ENCODE data around the gene LRCH2.
"Not testable (repeated sequence)": the region's sequence is repeated elsewhere in the genome, so short reads cannot be mapped to it uniquely, and the experiment has no call there.

LRCH2 gene, protein sequence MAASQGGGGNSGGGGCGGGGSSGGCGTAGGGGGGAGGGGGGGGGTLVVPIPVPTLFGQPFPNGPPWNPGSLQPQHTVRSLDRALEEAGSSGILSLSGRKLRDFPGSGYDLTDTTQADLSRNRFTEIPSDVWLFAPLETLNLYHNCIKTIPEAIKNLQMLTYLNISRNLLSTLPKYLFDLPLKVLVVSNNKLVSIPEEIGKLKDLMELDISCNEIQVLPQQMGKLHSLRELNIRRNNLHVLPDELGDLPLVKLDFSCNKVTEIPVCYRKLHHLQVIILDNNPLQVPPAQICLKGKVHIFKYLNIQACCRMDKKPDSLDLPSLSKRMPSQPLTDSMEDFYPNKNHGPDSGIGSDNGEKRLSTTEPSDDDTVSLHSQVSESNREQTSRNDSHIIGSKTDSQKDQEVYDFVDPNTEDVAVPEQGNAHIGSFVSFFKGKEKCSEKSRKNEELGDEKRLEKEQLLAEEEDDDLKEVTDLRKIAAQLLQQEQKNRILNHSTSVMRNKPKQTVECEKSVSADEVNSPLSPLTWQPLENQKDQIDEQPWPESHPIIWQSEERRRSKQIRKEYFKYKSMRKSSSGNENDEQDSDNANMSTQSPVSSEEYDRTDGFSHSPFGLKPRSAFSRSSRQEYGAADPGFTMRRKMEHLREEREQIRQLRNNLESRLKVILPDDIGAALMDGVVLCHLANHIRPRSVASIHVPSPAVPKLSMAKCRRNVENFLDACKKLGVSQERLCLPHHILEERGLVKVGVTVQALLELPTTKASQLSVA

GRCh38 chrX:115233497-115234455 is at the start of gene LRCH2:
Gene LRCH2 (minus strand): TSS chrX:115234096. CDS start chrX:115234041, 55 bp downstream.
- no peak for DNase-seq (ENCODE audit: low read depth in 2 of 2)

DNA sequence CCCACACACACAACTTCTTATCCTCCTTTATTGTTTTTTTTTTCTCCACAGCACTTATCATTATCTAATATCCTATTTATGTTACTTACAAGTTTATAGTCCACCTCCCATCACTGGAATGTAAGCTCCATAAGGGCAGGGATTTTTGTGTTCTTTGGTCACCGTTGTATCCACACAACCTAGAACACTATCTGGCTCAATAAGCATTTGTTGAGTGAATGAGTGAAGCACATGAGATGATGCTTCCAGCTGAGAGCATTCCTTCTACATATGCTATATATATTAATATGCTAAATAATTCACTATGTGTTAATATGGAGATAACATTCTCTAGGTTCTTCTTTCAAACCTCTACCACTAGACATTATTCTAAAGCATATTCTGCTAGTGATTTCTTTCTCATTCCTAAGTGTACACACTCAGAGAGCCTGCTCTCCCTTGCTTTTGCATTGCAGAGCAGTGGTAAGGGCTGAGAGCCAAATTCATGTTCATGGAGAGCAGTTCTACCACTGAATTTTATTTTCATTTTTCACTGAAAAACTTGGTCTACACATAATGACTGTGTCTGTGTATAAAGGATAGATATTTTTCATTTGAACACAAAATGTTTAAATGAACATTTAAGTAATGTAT is 35.3 kb upstream of the LRCH2 start:
- no peak for DNase-seq (ENCODE audit: low read depth in 2 of 2)

DNA sequence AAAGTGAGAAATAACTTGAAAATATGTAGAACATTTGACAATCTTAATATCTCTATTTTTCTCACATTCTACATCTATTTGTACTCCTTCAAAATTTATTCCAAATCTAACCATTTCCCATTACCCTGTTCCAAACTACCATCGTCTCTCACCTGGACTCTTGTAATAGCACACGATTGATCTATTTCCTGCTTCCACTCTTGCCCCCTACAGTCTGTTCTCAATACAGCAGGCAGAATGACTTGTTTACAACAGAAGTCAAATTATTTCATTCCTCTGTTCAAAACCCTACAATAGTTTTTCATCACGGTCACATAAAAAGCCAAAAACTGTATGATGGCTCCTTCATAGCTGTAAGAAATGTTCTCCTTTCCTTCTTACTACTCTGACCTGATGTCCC is 34.5 kb upstream of the LRCH2 start:
- DNase-seq (ENCODE audit: low read depth in 2 of 2) = no peak

GRCh38 chrX:115266300-115266699 is 32.4 kb upstream of the LRCH2 start:
- no peak for DNase-seq (ENCODE audit: low read depth in 2 of 2)

GRCh38 chrX:115264009-115264408 is 30.1 kb upstream of the LRCH2 start:
- no peak for DNase-seq (ENCODE audit: low read depth in 2 of 2)

DNA sequence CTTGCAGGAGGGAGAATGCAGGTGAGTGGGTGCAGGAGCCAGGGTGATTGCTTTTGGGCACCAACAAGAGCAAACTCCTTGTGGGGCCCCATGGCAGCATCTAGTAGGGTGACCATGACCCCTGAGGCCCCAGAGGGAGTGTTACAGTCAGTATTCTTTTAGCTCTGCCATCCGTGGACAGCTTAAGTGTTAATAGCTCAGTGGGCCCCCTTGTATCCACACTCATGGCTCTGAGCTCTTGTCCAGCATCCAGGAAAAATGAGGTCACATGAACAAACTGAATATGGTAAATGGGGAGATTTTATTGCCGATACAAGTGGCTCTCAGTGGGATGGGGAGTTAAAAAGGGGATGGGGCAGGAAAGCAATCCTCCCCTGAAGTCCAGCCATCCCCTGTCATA is 27.3 kb upstream of the LRCH2 start:
- DNase-seq (ENCODE audit: low read depth in 2 of 2) = no peak

GRCh38 chrX:115260330-115260729 is 26.4 kb upstream of the LRCH2 start:
- DNase-seq (ENCODE audit: low read depth in 2 of 2) = no peak

- no peak for DNase-seq (ENCODE audit: low read depth in 2 of 2)
Measured at GRCh38 chrX:115259238-115259875, 25.5 kb upstream of the LRCH2 start.

DNA sequence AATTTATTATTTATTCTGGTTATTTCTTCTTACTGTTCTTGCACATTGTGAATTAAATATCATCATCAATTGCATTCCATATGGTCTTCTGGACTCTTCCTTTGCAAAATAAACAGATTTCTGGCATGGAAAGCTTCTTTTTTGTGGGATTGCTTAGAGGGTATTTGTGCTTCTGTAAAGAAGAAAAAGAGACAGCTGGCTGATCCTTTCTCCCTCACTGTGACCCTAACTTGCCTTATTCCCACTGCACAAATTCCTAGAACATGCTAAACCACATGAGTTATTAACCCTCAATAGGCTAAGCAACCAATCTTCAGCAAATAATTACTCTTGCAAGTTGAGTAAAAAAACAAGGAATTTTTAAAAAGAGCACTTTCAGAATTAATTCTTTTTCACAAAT is 23.8 kb upstream of the LRCH2 start:
- DNase-seq (ENCODE audit: low read depth in 2 of 2) = no peak

DNA sequence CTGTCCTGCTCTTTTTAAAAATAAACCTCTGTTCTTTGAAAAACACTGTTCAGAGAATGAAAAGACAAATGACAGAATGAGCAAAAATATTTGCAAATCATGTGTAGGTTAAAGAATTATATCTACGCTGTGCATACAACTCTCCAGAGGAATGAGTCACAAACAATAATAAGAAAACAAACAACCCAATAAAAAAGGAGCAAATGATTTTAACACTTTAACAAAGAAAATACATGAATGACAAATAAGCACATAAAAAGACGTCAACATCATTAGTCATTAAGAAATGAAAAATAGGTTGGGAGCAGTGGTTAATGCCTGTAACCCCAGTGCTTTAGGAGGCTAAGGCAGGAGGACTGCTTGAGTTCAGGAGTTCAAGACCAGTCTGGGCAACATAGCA is 21.1 kb upstream of the LRCH2 start:
- DNase-seq (ENCODE audit: low read depth in 2 of 2) = no peak

DNA sequence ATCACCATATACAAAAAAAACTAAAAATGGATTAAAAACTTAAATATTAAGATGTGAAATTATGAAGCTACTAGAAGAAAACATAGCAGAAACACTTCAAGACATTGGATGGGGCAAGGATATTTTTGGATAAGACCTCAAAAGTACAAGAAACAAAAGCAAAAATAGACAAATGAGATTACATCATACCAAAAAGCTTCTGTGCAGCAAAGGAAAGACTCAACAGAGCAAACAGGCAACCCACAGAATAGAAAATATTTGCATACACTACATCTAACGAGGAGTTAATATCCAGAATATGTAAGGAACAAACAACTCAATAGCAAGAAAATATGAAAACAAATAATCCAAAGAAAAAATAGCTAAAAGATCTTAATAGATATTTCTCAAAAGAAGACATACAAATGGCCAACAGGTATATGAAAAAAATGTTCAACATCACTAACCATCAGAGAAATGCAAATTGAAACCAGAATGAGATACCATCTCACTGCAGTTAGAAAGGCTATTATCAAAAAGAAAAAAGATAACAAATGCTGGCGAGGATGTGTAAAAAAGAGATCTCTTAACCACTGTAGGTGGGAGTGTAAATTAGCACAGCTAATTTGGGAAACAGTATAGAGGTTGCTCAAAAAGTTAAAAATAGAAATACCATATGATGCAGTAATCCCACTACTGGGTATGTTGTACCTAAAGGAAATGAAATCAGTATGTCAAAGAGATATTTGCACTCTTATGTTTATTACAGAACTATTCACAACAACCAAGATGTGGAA is 17.8 kb upstream of the LRCH2 start:
- no peak for DNase-seq (ENCODE audit: low read depth in 2 of 2)

GRCh38 chrX:115237056-115237455 is 3.2 kb upstream of the LRCH2 start:
- DNase-seq (ENCODE audit: low read depth in 2 of 2) = no peak

GRCh38 chrX:115236560-115236959 is 2.7 kb upstream of the LRCH2 start:
- DNase-seq (ENCODE audit: low read depth in 2 of 2) = no peak

DNA sequence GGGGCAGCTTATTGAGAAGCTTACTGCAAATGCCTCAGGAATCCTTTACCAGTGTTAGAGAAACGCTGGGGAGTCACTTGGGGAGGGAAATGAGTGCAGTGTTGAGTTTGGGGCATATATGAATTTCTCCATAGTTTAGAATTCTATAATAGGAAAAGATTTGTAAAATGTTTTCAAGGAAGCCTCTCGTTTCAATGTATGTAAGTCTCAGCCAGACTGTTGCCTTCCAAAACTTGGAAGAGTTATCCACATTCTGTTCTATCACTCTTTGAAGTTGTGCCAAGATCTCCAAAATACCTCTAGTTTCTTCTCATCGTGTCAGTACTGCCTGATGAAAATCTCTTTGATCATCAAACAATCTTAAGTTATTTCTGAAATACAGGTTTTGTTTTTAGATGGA is 565 bp upstream of the LRCH2 start:
- DNase-seq (ENCODE audit: low read depth in 2 of 2) = no peak

DNA sequence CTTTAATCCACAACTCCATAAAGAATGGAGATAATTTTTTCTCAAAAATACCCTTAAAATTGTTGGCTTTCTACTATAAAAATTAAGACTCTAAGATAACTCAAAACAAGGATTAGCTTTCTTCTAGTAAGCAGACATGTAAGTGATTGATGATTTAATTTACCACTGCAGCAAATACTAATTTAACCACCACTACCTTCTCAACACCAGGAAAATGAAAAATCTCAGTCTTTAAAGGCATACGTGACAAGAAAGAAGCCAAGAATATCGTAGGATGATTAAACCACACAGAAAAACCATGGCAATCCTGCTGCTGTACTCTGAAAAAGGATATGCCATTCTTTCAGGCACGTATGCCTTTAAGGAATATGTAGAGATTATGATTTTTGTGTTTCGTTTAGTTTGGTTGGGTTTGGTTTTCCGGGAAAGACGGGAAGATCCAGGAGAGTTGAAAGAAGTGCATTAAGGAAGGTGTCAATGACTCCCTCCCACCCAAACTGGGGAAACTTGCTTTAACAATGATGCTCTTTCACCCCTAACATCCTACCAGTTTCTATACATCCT is 881 bp downstream of the LRCH2 start:
- DNase-seq (ENCODE audit: low read depth in 2 of 2) = no peak

DNA sequence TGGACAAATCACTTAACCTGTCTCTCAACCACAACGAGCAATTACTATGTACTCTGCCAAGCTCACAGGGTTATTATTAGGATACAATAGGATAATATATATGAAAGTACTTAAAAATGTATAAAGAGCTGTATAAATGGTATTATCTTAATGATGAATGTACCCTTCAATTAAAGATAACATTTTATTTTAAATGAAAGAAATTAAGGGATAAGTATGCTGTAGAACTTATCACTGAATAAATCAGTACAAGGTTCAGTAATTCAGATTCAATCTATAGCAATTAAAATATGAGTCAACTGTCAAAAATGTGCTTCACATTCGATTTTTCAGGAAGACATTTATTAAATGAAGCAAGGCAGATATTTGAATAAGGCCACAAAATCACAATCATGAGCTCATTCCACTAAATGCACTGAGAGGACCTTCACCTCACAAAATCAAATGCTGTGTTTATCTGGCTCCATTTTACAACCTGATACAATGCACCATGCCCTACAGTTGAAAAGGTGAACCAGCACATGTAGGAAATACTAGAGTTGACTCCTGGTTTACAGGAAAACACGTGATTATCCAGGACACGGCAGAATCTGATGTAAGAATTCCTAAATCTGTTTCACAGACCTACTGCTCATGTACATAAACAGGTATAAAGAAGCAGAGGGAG is 4.4 kb downstream of the LRCH2 start:
- no peak for DNase-seq (ENCODE audit: low read depth in 2 of 2)

DNA sequence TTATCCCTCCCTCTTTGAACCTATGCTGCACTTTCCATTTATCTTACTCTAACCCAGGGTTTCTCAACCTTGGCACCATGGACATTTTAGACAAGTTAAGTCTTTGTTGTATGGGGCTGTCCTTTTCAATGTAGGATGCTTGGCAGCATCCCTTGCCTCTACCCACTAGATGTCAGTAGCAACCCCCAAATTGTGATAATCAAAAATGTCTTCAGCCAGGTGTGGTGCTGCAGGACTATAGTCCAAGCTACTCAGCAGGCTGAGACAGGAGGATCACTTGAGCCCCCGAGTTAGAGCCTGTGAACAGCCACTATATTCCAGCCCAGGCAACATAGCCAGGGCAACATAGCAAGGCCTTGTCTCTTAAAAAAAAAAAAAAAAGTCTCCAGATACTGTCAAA is 7.0 kb downstream of the LRCH2 start:
- DNase-seq (ENCODE audit: low read depth in 2 of 2) = no peak

GRCh38 chrX:115217346-115217745 is 16.6 kb downstream of the LRCH2 start:
- not testable (repeated sequence) for DNase-seq (ENCODE audit: low read depth in 2 of 2)

DNA sequence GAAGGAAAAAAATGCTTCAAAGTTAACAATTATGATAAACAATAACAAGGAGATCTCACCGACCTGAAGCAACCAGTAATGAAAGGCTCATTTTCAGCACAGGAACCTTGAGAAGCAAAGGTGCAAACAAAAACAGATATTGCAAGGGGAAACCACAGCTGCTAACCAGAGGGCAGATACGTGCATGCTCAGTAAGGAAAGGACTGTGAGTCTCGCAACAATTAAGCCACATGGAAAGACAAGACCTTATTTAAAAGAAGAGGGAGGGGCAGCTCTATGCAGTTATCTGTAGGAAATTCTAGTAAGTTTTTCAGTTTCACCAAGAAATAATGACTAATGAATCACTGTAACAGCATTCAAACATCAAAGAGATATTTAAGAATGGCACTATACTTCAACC is 19.3 kb downstream of the LRCH2 start:
- DNase-seq (ENCODE audit: low read depth in 2 of 2) = no peak
